ENCODE data around the gene ANP32D.
"Not testable (repeated sequence)": the region's sequence is repeated elsewhere in the genome, so short reads cannot be mapped to it uniquely, and the experiment has no call there.

ANP32D gene

GRCh38 chr12:48446161-48446776 lies 26.1 kb upstream of the ANP32D start:
- DNase-seq (ENCODE audit: low spot score), result no peak
- no peak for TF ChIP-seq CTCF (IDR thresholded peaks at IDR 0.05; ENCODE audit: borderline replicate concordance, control extremely low read depth, extremely low read depth, insufficient read depth, missing control alignments)
- in situ Hi-C loops (cut with MboI; ENCODE audit: low sequenced_read_pairs, unreplicated experiment), result no loop called here

- no peak for DNase-seq (ENCODE audit: low spot score)
- in situ Hi-C loops (cut with MboI; ENCODE audit: low sequenced_read_pairs, unreplicated experiment), result no loop called here
- no peak for TF ChIP-seq CTCF (IDR thresholded peaks at IDR 0.05; ENCODE audit: borderline replicate concordance, control extremely low read depth, extremely low read depth, insufficient read depth, missing control alignments)
These were observed 24.6 kb upstream of the ANP32D start for GRCh38 chr12:48447755-48448154.

GRCh38 chr12:48451372-48451771 lies 21.0 kb upstream of the ANP32D start:
- in situ Hi-C loops (cut with MboI; ENCODE audit: low sequenced_read_pairs, unreplicated experiment), result no loop called here
- TF ChIP-seq CTCF (IDR thresholded peaks at IDR 0.05; ENCODE audit: borderline replicate concordance, control extremely low read depth, extremely low read depth, insufficient read depth, missing control alignments), result no peak
- no peak for DNase-seq (ENCODE audit: low spot score)

GRCh38 chr12:48452961-48453360 lies 19.4 kb upstream of the ANP32D start:
- in situ Hi-C loops (cut with MboI; ENCODE audit: low sequenced_read_pairs, unreplicated experiment); DNase-seq (ENCODE audit: low spot score): not testable (repeated sequence)

- no peak for TF ChIP-seq CTCF (IDR thresholded peaks at IDR 0.05; ENCODE audit: borderline replicate concordance, control extremely low read depth, extremely low read depth, insufficient read depth, missing control alignments)
- no peak for DNase-seq (ENCODE audit: low spot score)
- in situ Hi-C loops (cut with MboI; ENCODE audit: low sequenced_read_pairs, unreplicated experiment), result no loop called here
These were observed 17.7 kb upstream of the ANP32D start for GRCh38 chr12:48454667-48455066.

- in situ Hi-C loops (cut with MboI; ENCODE audit: low sequenced_read_pairs, unreplicated experiment), result no loop called here
- no peak for TF ChIP-seq CTCF (IDR thresholded peaks at IDR 0.05; ENCODE audit: borderline replicate concordance, control extremely low read depth, extremely low read depth, insufficient read depth, missing control alignments)
- no peak for DNase-seq (ENCODE audit: low spot score)
These were observed 17.2 kb upstream of the ANP32D start for GRCh38 chr12:48455116-48455515.

GRCh38 chr12:48459259-48459658 lies 13.1 kb upstream of the ANP32D start:
- no peak for DNase-seq (ENCODE audit: low spot score)
- in situ Hi-C loops (cut with MboI; ENCODE audit: low sequenced_read_pairs, unreplicated experiment), result no loop called here
- no peak for TF ChIP-seq CTCF (IDR thresholded peaks at IDR 0.05; ENCODE audit: borderline replicate concordance, control extremely low read depth, extremely low read depth, insufficient read depth, missing control alignments)

GRCh38 chr12:48469027-48469426 lies 3.3 kb upstream of the ANP32D start:
- in situ Hi-C loops (cut with MboI; ENCODE audit: low sequenced_read_pairs, unreplicated experiment); DNase-seq (ENCODE audit: low spot score): not testable (repeated sequence)

Measured in GM13976 (cell line).